OCI-LY7 (cell line): ENCODE results near the gene BUD13. TPM values are rescaled to one million over a fixed set of nuclear protein-coding genes. Genes with fewer than 3 reads are reported as not detected.

Experiments used
- BruUV-seq: library from RNA; stranded (reverse); fragments of 400-500 nt; replicated peaks from 2 replicates; lab custom pipeline; 2021; lab: Mats Ljungman, UMichigan
- CTCF ChIA-PET: fragments of 300-600 bp; sonication (Branson Sonifier 250); formaldehyde crosslinking; loops from one replicate; lab custom pipeline; 2022; ENCODE audit warnings: antibody characterized with exemption; ENCODE audit not compliant: unreplicated experiment; lab: Charles Lee
- POLR2A ChIA-PET: fragments of 300-600 bp; sonication (Branson Sonifier 250); formaldehyde crosslinking; loops from one replicate; lab custom pipeline; 2022; ENCODE audit warnings: antibody characterized with exemption; lab: Charles Lee
- DNase-seq: peaks from one replicate; pipeline ENCODE4 v3.0.0-alpha.2; 2015; ENCODE audit warnings: low spot score
- H2AFZ ChIP-seq: fragments of 200-600 bp; sonication (generic), shearing (Covaris generic); 2 replicates; pipeline ENCODE4 v1.6.1; 2014; ENCODE audit warnings: mild to moderate bottlenecking, antibody characterized with exemption, low read length, moderate library complexity
- H3K27ac ChIP-seq: fragments of 200-600 bp; sonication (generic); 2 replicates; pipeline ENCODE4 v1.5.1; 2014; ENCODE audit warnings: mixed run types, low read depth, mild to moderate bottlenecking, moderate library complexity, low read length, inconsistent platforms; ENCODE audit not compliant: poor library complexity, severe bottlenecking
- H3K36me3 ChIP-seq: fragments of 200-600 bp; sonication (generic); 2 replicates; pipeline ENCODE4 v1.6.1; 2014; ENCODE audit warnings: mild to moderate bottlenecking, antibody characterized with exemption, low read length, moderate library complexity, mixed read lengths; ENCODE audit not compliant: insufficient read depth
- H3K4me1 ChIP-seq: fragments of 200-600 bp; sonication (generic); 2 replicates; pipeline ENCODE4 v1.5.1; 2014; ENCODE audit warnings: mild to moderate bottlenecking, low read length; ENCODE audit not compliant: insufficient read depth, poor library complexity, severe bottlenecking
- H3K4me2 ChIP-seq: fragments of 200-600 bp; sonication (generic); 2 replicates; pipeline ENCODE4 v1.6.1; 2014; ENCODE audit warnings: mild to moderate bottlenecking, low read length
- H3K4me3 ChIP-seq: fragments of 200-600 bp; sonication (generic); 2 replicates; pipeline ENCODE4 v1.5.1; 2014; ENCODE audit warnings: mild to moderate bottlenecking, low read depth, low read length; ENCODE audit not compliant: poor library complexity, severe bottlenecking
- H3K79me2 ChIP-seq: fragments of 200-600 bp; sonication (generic); 2 replicates; pipeline ENCODE4 v1.6.1; 2016; ENCODE audit warnings: low read depth, mild to moderate bottlenecking, low read length, moderate library complexity, mixed read lengths; ENCODE audit not compliant: insufficient read depth
- H3K9me2 ChIP-seq: fragments of 200-600 bp; sonication (generic); 2 replicates; pipeline ENCODE4 v1.6.1; 2016; ENCODE audit warnings: mild to moderate bottlenecking, low read length, mixed read lengths; ENCODE audit not compliant: insufficient read depth
- H3K9me3 ChIP-seq: fragments of 200-600 bp; sonication (generic); 2 replicates; pipeline ENCODE4 v1.6.1; 2014; ENCODE audit warnings: mild to moderate bottlenecking, mixed run types, low read length, mixed read lengths
- H4K20me1 ChIP-seq: fragments of 200-600 bp; sonication (generic); 2 replicates; pipeline ENCODE4 v1.6.1; 2014; ENCODE audit warnings: mild to moderate bottlenecking, antibody characterized with exemption, low read length, moderate library complexity, mixed read lengths; ENCODE audit not compliant: insufficient read depth
- EZH2phosphoT487 ChIP-seq: fragments of 200-600 bp; sonication (generic); IDR thresholded peaks from 2 replicates; pipeline ENCODE4 v1.6.1; 2018; ENCODE audit warnings: low read depth, borderline replicate concordance, mild to moderate bottlenecking, mixed run types, antibody characterized with exemption, low read length, moderate library complexity, mixed read lengths
- intact Hi-C: fragments of 100-400 bp; cut with micrococcal nuclease; formaldehyde crosslinking; loops from one replicate; pipeline ENCODE4 v1.10.0; 2022; ENCODE audit not compliant: unreplicated experiment
- total RNA-seq, 2 experiments: library from RNA; depleted of rRNA in 1 of 2; stranded (reverse); fragments of >200 nt in 1 of 2; shearing (Covaris generic) in 1 of 2; gene quantifications; 2 replicates each; pipeline ENCODE4 v1.2.3, GENCODE V29; 2014 to 2022
- TF ChIP-seq, protein P1 (sequence below): fragments of 200-600 bp; sonication (generic); conservative IDR thresholded peaks from 2 replicates; pipeline ENCODE4 v1.5.1; 2014; ENCODE audit warnings: mild to moderate bottlenecking, antibody characterized with exemption, low read length, moderate library complexity, mixed read lengths

Gene BUD13
- total RNA-seq, 2 experiments from 2014 or later: 28.6 to 30.3 TPM

DNA sequence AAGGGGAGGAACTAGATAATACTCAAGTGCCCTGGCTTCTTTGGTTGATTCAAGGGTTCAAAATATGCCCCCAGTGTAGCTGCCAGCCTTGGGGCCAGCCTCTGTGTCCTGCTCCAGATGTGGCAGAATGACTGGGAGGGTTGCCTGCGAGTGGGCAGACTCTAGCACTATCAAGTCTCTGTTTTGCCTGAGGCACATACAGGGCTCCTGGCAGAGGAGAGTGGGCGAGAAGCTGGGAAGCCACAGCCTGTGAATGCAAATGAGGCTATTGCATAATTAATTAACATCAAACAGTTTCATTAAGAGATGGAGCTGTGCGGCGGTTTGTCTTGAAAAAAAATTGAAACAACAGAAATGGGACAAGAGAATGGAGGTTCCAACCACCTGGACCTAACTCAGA is 50.8 kb downstream of the BUD13 start:
- ChIA-PET POLR2A (no interaction called here), CTCF (no interaction called here)
- Histone ChIP-seq H3K36me3 (no peaks in the 10 kb centered on the region), H2AFZ (no peak overlapping the region), H3K4me3 (no peak overlapping the region), H4K20me1 (no peaks in the 10 kb centered on the region), H3K4me2 (no peak overlapping the region), H3K27ac (no peak overlapping the region), H3K4me1 (no peaks in the 10 kb centered on the region), H3K9me2 (no peaks in the 10 kb centered on the region), H3K9me3 (no peaks in the 10 kb centered on the region), H3K79me2 (no peaks in the 10 kb centered on the region)
- no TSS peak for BruUV-seq
- intact Hi-C loops: no loop called here
- DNase-seq: no peak
- no peak for TF ChIP-seq EZH2phosphoT487
- TF ChIP-seq, protein P1, sequence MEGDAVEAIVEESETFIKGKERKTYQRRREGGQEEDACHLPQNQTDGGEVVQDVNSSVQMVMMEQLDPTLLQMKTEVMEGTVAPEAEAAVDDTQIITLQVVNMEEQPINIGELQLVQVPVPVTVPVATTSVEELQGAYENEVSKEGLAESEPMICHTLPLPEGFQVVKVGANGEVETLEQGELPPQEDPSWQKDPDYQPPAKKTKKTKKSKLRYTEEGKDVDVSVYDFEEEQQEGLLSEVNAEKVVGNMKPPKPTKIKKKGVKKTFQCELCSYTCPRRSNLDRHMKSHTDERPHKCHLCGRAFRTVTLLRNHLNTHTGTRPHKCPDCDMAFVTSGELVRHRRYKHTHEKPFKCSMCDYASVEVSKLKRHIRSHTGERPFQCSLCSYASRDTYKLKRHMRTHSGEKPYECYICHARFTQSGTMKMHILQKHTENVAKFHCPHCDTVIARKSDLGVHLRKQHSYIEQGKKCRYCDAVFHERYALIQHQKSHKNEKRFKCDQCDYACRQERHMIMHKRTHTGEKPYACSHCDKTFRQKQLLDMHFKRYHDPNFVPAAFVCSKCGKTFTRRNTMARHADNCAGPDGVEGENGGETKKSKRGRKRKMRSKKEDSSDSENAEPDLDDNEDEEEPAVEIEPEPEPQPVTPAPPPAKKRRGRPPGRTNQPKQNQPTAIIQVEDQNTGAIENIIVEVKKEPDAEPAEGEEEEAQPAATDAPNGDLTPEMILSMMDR: no peak

DNA sequence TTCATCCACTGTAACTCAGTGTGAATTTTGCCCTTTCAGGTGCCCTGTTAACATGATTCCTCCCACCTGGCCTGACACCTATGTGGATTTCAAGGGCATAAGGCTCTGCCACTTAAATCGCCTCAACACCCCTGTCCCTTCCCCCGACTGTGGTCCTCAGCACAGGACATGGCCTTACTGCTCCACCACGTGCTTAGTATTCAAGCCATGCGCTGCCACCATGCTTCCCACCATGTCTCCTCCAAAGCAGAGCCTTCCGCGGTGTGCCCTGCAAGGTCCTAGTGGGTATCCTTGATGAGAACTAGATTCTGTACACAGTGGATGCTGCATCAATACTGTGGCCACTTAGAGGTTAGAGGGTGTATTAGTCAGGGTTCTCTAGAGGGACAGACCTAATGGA is 51.9 kb downstream of the BUD13 start:
- Histone ChIP-seq H3K79me2 (no peaks in the 10 kb centered on the region), H3K4me2 (no peak overlapping the region), H3K27ac (no peak overlapping the region), H3K9me3 (no peaks in the 10 kb centered on the region), H3K4me1 (no peaks in the 10 kb centered on the region), H4K20me1 (no peaks in the 10 kb centered on the region), H2AFZ (no peak overlapping the region), H3K4me3 (no peak overlapping the region), H3K36me3 (no peaks in the 10 kb centered on the region), H3K9me2 (no peaks in the 10 kb centered on the region)
- POLR2A ChIA-PET: no interaction called here
- DNase-seq: no peak
- TF ChIP-seq EZH2phosphoT487: no peak
- TF ChIP-seq, protein P1: no peak
- BruUV-seq: no TSS peak
- intact Hi-C loops: no loop called here
- CTCF ChIA-PET: no interaction called here

DNA sequence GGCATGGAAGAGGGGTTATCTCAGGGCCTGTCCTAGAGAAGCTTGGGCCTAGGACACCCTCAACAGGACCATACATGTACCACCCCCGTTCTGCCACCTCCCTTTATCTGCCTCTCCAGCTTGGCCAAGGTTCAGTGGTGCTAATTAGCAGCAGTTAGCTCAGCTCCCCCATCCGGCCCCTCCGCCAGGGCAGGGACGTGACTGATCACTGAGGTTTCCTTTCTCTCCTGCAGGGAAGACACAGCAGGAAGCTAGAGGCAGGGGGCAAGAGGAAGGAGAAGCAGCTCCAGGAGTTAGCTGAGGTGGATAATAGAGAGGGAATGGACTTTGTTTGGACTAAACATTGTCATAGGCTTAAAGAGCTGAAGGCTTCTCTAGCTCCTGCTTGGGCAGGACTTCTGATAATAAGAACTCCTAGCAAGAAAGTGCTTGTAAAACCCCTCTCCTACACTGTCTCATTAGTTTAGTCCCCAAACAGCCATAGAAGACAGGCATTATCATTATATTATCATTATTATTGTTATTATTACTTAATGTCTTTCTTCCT is 53.8 kb downstream of the BUD13 start:
- Histone ChIP-seq H3K4me2 (no peak overlapping the region), H4K20me1 (no peaks in the 10 kb centered on the region), H3K9me2 (no peaks in the 10 kb centered on the region), H3K36me3 (no peaks in the 10 kb centered on the region), H3K4me3 (no peak overlapping the region), H3K4me1 (no peaks in the 10 kb centered on the region), H3K9me3 (no peaks in the 10 kb centered on the region), H2AFZ (no peak overlapping the region), H3K79me2 (no peaks in the 10 kb centered on the region), H3K27ac (no peak overlapping the region)
- BruUV-seq: no TSS peak
- ChIA-PET POLR2A (no interaction called here), CTCF (no interaction called here)
- no peak for DNase-seq
- no peak for TF ChIP-seq EZH2phosphoT487
- TF ChIP-seq, protein P1: no peak
- intact Hi-C loops: no loop called here
